Testis (tissue), 3 donors: ENCODE measurements around the gene CAMKK2. TPM values are rescaled to one million over a fixed set of nuclear protein-coding genes. Genes with fewer than 3 reads are reported as not detected.
A peak's percentile ranks its signal among the peaks of the same experiment; 100 is the strongest.

Experiments
- DNase-seq: peaks from one replicate; pipeline ENCODE4 v3.0.0-alpha.2; 2019
- H3K27ac ChIP-seq, 2 donors: fragments of 200-600 bp; sonication (generic); one replicate each; pipeline ENCODE4 v1.5.1; 2019
- H3K27me3 ChIP-seq: fragments of 200-600 bp; sonication (generic); one replicate; pipeline ENCODE4 v1.5.1; 2019
- H3K36me3 ChIP-seq: fragments of 200-600 bp; sonication (generic); one replicate; pipeline ENCODE4 v1.5.1; 2017; ENCODE audit warnings: low read depth; ENCODE audit errors: missing control alignments
- H3K4me1 ChIP-seq: fragments of 200-600 bp; sonication (generic); one replicate; pipeline ENCODE4 v1.5.1; 2019
- H3K4me3 ChIP-seq, 2 donors: fragments of 200-600 bp; sonication (generic); one replicate each; pipeline ENCODE4 v1.5.1; 2017 to 2019
- H3K9me3 ChIP-seq: fragments of 200-600 bp; sonication (generic); one replicate; pipeline ENCODE4 v1.5.1; 2017
- POLR2A ChIP-seq: fragments of 450-650 bp; IDR thresholded peaks from one replicate; pipeline ENCODE4 v1.6.1; 2017; ENCODE audit warnings: antibody characterized with exemption, mild to moderate bottlenecking, moderate library complexity
- WGBS, 2 donors: methylation state at CpG; one replicate each; pipeline ENCODE4 v1.1.5; 2018; 5-methylcytosine and 5-hydroxymethylcytosine counted together
- intact Hi-C: fragments of 100-400 bp; cut with DNase I; formaldehyde crosslinking; loops from one replicate; pipeline ENCODE4 v1.15.1; 2023; ENCODE audit warnings: low total_unique reads
- polyA plus RNA-seq: library from polyadenylated mRNA; stranded (reverse); fragments of 350-450 nt; fragmentation: Illumina TruSeq; extraction: RNeasy Lipid Tissue Mini Kit (QIAGEN cat#74804); gene quantifications from one replicate; pipeline ENCODE4 v1.2.3, GENCODE V29; 2014; ENCODE audit warnings: low read depth, low replicate concordance; ENCODE audit not compliant: insufficient read depth
- total RNA-seq, 2 donors: library from RNA; depleted of rRNA; stranded (reverse); fragments of >200 nt; gene quantifications; one replicate each; pipeline ENCODE4 v1.2.3, GENCODE V29; 2016
- TF ChIP-seq, protein P1 (sequence below), 3 experiments: fragments of 450-650 bp in 2 of 3; fragments of 200-600 bp in 1 of 3; sonication (generic) in 1 of 3; IDR thresholded peaks; one replicate each; pipeline ENCODE4 v1.5.1; 2016 to 2019; ENCODE audit warnings: antibody characterized with exemption in 3 of 3, mild to moderate bottlenecking in 2 of 3, moderate library complexity in 1 of 3

The CAMKK2 gene
- total and polyA plus RNA-seq, 3 donors from 2014 or later, result 17.1 to 22.1 (median 21.5) TPM

- Histone ChIP-seq H3K27me3 (no peaks in the 10 kb centered on the region), H3K4me3 (no peak overlapping the region), H3K27ac (no peak overlapping the region), H3K36me3 (no peaks in the 10 kb centered on the region), H3K9me3 (no peaks in the 10 kb centered on the region), H3K4me1 (no peaks in the 10 kb centered on the region)
- 58 to 59% methylated on average over 8 of the region's 8 CpGs for WGBS, 2 donors
- peak; percentile 32 for DNase-seq
- intact Hi-C loops, result no loop called here
- no peak for TF ChIP-seq POLR2A
- TF ChIP-seq, protein P1, sequence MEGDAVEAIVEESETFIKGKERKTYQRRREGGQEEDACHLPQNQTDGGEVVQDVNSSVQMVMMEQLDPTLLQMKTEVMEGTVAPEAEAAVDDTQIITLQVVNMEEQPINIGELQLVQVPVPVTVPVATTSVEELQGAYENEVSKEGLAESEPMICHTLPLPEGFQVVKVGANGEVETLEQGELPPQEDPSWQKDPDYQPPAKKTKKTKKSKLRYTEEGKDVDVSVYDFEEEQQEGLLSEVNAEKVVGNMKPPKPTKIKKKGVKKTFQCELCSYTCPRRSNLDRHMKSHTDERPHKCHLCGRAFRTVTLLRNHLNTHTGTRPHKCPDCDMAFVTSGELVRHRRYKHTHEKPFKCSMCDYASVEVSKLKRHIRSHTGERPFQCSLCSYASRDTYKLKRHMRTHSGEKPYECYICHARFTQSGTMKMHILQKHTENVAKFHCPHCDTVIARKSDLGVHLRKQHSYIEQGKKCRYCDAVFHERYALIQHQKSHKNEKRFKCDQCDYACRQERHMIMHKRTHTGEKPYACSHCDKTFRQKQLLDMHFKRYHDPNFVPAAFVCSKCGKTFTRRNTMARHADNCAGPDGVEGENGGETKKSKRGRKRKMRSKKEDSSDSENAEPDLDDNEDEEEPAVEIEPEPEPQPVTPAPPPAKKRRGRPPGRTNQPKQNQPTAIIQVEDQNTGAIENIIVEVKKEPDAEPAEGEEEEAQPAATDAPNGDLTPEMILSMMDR (IDR thresholded peaks at IDR 0.05), result no peak
Measured at GRCh38 chr12:121224591-121224990, 71.9 kb downstream of the CAMKK2 start.

- TF ChIP-seq, protein P1 (IDR thresholded peaks at IDR 0.05), result peak in 2 of 3 experiments; percentile 15 to 24
- no peak for TF ChIP-seq POLR2A
- Histone ChIP-seq H3K36me3 (no peaks in the 10 kb centered on the region), H3K27me3 (no peaks in the 10 kb centered on the region), H3K4me1 (no peaks in the 10 kb centered on the region), H3K27ac (no peak overlapping the region), H3K4me3 (no peak overlapping the region), H3K9me3 (no peaks in the 10 kb centered on the region)
- intact Hi-C loops, result no loop called here
- DNase-seq, result peak; percentile 48
- 78 to 81% methylated on average over 13 to 19 of the region's 19 CpGs for WGBS, 2 donors
Measured at GRCh38 chr12:121223292-121224285, 72.9 kb downstream of the CAMKK2 start.

- no peaks in the 10 kb centered on the region for H3K9me3 ChIP-seq
- DNase-seq, result no peak
- H3K36me3 ChIP-seq, result no peaks in the 10 kb centered on the region
- no peak overlapping the region for H3K4me3 ChIP-seq
- no peak overlapping the region for H3K27ac ChIP-seq
- 94 to 96% methylated on average over 9 to 10 of the region's 10 CpGs for WGBS, 2 donors
- TF ChIP-seq, protein P1 (IDR thresholded peaks at IDR 0.05), result no peak
- TF ChIP-seq POLR2A, result no peak
- no peaks in the 10 kb centered on the region for H3K4me1 ChIP-seq
- intact Hi-C loops, result no loop called here
- H3K27me3 ChIP-seq, result no peaks in the 10 kb centered on the region
Measured at GRCh38 chr12:121222847-121223246, 73.7 kb downstream of the CAMKK2 start.

DNA sequence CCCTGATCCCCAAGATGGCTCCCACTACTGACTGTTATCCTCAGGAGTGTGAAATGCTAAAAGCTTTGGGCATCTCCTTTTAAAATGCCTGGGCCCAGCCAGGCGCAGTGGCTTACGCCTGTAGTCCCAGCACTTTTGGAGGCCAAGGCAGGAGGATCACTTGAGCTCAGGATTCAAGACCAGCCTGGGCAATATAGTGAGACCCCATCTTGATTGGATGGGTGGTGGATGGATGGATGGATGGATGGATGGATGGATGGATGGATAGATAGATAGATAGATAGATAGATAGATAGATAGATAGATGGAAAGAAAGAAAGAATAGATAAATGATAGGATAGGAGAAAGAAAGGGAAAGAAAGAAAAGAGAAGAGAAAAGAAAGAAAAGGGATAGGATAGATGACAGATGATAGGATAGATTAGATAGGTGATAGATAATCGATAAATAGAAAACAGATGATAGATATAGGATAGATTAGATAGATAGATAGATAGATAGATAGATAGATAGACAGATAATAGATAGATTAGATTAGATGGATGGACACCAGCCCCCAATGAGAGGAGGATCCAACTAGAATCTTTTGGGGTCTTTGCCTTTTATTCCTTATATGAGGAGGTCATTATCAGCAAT is 77.0 kb downstream of the CAMKK2 start:
- H3K27ac ChIP-seq, result no peak overlapping the region
- intact Hi-C loops, result no loop called here
- H3K9me3 ChIP-seq, result no peaks in the 10 kb centered on the region
- TF ChIP-seq, protein P1 (IDR thresholded peaks at IDR 0.05), result no peak
- TF ChIP-seq POLR2A, result no peak
- WGBS, 2 donors, result 96% methylated on average over 3 of the region's 3 CpGs
- H3K4me1 ChIP-seq, result no peaks in the 10 kb centered on the region
- no peak for DNase-seq
- H3K4me3 ChIP-seq, result no peak overlapping the region
- no peaks in the 10 kb centered on the region for H3K36me3 ChIP-seq
- H3K27me3 ChIP-seq, result no peaks in the 10 kb centered on the region
